CD4-positive, alpha-beta T cell treated with Interleukin-2 at 100 ng/mL for 4 hours (primary cell): Measurements from ENCODE around the gene CATSPERZ.
"Not testable (repeated sequence)": the region's sequence is repeated elsewhere in the genome, so short reads cannot be mapped to it uniquely, and the experiment has no call there.

Experiments used
- DNase-seq: peaks from one replicate; pipeline ENCODE4 v3.0.0-alpha.2; 2020; ENCODE audit warnings: low spot score

CATSPERZ gene

DNA sequence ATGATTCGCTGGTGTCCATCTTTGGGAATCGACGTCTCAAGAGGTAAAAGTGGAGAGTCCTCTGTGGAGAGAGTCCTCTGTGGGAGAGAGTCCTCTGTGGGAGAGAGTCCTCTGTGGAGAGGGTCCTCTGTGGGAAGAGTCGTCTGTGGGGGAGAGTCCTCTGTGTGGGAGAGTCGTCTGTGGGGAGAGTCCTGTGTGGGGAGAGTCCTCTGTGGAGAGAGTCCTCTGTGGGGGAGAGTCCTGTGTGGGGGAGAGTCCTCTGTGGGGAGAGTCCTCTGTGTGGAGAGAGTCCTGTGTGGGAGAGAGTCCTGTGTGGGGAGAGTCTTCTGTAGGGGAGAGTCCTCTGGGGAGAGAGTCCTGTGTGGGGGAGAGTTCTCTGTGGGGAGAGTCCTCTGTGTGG is 20.9 kb downstream of the CATSPERZ start:
- no peak for DNase-seq

DNA sequence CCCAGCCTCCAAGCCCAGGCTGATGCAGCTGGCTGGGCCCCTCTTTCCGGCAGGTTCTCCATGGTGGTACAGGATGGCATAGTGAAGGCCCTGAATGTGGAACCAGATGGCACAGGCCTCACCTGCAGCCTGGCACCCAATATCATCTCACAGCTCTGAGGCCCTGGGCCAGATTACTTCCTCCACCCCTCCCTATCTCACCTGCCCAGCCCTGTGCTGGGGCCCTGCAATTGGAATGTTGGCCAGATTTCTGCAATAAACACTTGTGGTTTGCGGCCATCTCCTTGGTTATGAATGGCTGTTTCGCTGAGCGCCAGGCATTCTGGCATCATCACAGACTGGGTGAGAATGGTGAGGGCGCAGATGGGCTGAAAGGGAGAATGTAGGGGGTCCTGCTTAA is 21.4 kb downstream of the CATSPERZ start:
- DNase-seq, result no peak

DNA sequence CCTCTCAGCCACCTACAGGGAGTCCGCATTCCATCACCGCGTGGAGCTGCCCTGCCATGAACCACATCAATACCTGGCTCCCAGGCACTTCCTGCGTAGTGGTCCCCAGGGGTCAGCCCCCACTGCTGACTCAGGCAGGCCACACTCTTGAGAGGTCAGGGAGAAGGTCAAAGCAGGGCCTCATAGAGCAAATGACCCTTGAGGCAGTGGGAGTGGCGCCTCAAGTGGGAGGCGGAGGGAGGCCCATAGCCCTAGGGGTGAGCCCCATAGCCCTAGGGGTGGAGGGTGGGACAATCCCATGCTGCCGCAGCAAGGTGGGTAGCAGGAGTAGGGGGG is 22.7 kb downstream of the CATSPERZ start:
- DNase-seq, result no peak

DNA sequence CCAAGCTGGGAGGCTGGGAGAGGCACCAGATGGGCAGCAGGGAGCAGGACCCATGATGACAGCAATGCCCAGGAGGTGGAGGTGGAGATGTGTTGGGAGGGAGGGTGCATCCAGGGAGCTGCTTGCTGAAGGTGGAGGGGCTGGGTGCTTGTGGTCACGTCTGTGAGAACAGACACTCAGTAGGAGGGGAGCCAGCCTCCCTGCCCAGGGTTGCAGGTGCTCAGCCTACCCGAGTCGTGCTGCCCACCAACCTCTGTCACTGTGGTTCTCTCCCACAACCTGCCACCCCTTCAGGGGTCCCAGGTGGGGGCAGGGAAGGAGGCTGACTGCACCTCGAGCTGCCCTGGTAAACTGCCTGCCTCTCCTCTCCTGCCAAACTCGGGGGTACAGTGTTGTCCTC is 23.2 kb downstream of the CATSPERZ start:
- DNase-seq, result no peak

DNA sequence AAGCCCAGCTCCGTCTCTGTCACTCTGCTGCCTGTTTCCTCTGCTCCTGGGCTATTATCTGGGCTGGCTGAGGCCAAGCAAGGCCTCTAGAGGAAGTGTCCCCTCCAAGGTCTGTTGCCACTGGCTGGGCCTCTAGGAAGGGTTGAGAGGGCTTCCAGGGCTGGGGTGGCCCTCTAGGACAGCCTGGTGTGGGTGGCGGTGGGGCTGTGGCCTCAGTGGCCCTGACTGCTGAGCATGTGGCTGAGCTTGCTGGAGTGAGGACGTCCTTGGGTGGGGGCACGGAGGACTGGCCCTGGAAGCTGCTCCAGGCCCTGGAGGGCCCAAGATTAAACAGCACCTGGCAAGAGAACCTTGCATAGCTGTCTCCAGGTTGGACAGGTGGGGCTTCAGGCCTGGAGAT is 23.8 kb downstream of the CATSPERZ start:
- DNase-seq, result not testable (repeated sequence)

DNA sequence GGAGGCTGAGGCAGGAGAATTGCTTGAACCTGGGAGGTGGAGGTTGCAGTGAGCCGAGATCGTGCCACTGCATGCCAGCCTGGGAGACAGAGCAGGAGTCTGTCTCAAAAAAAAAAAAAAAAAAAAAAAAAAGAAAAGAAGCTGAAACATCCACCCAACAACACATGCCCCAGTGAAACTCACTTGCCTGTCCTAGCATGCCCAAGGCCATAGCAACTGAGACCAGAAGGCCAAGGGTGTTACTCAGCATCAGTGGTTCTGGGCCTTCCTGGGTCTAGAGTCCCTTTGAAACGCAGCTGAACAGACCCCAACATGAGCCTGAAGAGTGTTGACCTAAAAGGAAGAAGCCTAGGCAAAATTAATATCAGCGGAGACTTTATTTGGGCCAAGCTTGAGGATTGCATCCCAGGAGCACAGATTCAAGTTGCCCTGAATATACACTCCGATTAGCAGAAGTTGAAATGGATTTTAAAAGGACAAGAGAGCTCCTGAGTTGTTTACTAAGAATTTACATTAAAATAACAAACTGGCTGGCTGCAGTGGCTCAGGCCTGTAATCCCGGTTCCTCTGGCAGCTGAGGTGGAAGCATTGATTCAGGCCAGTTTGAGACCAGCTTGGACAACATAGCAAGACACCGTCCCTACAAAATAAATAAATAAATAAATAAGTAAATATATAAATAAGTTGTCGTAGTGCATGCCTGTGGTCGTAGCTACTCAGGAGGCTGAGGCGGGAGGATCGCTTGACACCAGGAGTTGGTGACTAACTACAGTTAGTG is 24.7 kb downstream of the CATSPERZ start:
- no peak for DNase-seq

DNA sequence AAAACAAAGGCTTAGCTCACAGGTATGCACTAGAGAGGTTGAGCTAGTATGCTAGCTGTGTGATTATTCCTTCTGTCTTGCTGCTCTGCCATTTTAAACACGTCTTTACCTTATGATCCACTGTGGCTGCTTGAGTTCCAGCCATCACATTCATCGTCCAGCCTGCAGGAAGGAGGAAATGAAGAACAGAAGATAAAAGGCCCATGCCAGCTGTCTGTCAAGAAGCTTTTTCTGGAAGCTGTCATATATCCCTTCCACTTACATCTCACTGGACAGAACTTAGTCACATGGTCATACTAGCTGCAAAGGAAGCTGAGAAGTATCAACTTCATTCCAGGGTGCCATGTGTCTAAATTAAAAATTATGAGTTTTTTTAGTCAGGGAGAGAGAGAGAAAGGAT is 27.2 kb downstream of the CATSPERZ start:
- DNase-seq, result no peak

DNA sequence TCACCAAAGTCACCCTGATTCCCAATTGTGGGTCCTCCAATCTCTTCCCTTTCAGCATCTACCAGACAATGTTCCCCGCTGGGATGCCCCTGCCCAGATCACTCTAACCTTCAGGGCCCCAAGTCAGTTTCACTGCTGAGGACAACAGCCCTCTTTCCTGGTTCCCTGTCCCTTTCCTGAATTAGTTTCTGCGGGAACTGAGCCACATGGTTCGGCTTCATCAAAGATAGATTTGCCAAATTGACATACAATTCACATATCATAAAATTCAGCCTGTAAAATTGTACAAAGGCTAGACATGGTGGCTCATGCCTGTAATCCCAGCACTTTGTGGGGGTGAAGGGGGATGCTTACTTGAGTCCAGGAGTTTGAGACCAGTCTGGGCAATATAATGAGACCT is 27.8 kb downstream of the CATSPERZ start:
- no peak for DNase-seq

DNA sequence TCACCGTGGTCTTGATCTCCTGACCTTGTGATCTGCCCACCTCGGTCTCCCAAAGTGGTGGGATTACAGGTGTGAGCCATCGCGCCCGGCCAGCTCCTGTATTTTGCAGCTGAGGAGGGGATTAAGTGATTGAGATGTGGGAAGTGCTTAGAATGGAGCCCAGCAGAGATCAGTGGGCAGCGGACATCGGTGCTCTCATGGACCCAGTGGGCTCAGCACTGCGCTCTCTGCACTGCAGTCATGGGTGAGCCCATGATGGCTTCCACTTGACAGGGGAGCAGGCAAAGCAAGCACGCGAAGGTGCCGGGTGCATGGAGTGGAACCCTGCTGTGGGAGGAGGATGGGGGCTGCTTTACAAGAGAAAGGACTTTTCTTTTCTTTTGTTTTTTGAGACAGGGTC is 30.7 kb downstream of the CATSPERZ start:
- DNase-seq, result no peak

DNA sequence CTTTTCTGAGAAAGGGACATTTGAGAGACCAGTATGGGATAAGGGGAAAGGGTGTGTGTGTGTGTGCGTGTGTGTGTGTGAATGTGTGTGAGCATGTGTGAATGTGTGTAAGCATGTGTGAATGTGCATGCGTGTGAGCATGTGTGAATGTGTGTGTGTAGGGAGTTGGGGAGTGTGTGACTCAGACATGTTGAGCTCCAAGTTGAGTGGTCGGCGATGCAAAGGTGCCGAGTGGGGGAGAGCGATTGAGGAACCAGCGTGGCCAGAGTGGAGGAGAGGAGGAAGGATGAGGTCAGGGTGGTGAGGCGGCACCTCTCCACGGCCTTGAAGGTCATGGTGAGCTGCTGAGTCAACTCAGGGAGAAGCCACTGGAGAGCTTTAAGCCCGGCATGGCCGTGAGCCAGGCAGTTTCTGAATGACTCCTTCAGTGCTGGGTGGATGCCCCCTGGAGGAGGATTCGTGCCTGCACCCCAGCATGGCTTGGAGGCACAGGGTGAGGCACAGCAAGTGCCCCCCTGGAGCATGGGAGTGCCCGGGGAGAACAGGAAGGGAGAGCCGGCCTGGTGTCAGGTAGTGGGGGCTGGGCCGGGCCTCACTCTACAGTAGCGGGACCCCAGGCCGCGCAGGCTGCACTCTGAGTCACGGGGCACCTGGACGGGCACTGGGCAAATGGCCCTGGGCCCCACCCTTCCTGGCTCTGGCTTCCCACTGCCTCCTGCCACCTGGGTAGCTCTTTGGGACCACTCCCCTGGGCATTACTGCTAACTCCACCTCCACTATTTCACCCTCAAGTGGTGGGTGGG is 31.6 kb downstream of the CATSPERZ start:
- DNase-seq, result peak; percentile 81

DNA sequence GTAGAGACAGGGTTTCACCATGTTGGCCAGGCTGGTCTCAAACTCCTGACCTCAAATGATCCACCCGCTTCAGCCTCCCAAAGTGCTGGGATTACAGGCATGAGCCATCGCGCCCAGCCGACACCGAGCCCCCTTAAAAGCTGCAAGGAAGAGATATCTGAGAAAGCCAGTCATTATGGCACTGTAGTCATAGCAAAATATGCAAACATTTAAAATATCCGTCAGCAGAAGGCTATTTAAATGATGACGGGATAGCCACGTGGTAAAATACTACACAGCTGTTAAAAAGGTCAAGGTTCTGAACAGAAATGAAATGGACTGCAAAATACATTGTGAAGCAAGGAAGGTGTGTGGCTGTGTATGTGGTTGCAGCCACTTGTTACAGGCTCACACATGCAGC is 33.4 kb downstream of the CATSPERZ start:
- DNase-seq, result no peak

DNA sequence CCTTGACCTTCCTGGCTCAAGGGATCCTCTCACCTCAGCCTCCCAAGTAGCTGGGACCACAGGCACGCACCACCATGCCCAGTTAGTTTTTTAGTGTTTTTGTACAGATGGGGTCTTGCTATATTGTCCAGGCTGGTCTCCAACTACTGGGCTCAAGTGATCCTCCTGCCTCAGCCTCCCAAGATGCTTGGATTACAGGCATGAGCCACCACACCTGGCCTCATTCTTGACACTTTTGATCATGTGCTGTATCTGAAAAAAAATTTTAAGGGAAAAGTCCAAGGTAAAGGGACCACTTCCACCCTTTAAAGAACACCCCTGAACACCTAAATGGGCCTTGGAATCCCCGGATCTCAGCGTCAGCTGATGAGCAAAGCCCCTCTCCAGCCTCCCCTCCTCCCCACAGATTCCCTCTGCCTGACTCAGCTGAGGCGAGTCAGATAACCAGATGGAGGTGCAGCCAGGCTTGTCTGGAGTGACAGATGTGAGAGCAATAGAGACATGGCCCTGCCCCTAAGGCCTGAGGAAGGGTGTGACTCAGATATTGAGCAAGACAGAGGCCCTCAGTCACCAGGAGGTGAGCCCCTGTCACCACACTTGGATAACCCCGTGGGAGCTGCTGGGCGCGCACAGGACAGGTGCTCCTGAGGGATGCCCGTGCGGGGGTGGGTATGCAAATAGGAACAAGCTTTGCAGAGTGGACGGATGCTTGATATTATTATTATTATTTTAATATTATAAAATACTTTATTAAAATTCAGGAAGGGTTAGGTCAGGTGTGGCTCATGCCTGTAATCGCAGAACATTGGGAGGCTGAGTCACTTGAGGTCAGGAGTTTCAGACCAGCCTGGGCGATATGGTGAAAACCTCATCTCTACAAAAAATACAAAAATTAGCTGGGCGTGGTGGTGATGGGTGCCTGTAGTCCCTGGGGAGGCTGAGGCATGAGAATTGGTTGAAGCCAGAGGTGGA is 34.9 kb downstream of the CATSPERZ start:
- DNase-seq, result peak; percentile 12

DNA sequence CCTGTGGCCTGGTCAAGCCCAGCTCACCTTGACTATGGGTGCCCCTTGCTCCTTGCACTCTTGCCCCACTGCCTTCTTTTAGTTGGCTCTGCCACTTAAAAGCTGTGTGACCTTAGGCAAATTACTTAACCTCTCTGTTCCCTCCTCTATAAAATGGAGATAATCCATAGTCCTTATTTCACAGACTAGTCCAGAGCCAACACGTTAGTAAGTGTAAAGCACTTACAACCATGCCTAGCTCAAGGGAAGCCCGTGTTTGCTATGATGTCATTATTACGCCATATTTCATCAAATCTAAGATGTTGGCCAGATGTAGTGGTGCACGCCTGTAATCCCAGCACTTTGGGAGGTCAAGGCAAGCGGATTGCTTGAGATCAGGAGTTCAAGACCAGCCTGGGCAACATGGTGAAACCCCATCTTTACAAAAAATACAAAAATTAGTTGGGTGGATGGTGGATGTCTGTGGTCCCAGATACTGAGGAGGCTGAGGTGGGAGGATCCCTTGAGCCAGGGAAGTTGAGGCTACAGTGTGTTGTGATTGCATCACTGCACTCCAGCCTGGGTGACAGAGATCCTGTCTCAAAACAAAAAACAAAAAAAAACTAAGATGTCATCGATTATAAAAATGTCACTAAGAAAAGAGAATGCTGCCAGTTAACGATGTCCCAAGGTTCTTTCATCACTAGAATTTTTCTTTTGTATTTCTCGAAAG is 37.5 kb downstream of the CATSPERZ start:
- DNase-seq, result no peak

DNA sequence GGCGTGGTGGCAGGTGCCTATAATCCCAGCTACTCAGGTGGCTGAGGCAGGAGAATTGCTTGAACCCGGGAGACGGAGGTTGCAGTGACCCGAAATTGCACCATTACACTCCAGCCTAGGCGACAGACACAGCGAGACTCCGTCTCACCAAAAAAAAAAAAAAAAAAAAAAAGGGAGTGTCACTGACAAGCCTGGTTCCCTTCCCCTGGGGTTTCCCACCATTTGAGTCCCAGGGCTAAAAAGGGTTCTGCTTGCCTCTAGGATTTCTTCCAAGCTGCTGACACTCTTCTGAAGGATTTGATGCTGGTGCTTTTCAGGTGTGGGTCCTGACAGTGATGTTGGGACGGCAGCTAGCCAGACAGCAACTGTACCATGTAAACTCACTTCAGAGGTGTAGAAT is 38.6 kb downstream of the CATSPERZ start:
- DNase-seq, result no peak

DNA sequence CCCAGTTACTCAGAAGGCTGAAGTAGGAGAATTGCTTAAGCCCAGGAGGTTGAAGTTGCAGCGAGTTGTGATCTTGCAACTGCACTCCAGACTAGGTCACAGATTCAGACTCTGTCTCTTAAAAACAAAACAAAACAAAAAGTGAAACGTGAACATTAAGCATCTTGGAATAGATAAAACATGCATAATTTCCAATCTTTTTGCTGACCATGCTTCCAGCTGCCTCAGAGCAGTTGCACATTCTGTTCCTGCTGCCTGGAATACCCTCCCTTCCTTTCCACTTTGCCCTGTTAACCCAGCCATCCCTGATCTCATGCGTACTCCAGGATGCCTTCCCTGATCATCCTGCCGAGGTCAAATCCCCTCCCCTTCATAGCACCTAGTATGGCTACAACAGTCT is 39.1 kb downstream of the CATSPERZ start:
- no peak for DNase-seq

DNA sequence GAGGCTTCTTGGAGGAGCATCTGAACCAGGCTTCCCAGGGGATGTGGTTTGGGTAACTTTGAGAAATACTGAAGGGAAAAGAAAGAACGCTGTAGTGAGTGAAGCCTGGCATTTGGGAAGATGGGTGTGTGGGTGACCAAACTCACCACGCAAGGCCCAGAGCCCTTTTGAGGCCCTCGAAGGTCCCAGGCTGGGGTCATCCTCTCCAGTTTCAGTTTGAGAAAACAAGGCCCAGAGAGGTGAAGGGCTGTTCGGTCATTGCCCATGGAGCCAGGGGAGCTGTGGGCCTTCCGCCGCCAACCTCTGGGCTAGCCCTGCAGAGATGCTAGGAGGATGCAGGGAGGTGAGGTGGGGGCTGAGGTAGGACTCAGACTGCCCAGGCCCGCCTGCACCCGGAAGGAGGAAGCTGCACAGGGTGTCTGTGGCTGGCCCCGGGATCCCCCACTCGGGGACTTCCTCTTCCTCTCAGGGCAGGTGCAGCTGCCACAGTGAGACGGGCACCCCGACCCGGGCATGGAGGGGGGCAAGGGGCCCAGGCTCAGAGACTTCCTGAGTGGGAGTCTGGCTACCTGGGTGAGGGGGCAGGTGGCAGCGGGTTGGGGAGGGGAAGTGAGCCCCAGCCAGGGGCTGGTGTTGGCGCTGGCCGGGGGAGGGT is 39.7 kb downstream of the CATSPERZ start, which contains the start of gene CCDC88B:
CCDC88B (plus strand) TSS at position 451 of the 655 bp plus-strand sequence; CDS start at position 514, 63 bp downstream.
- DNase-seq, result peak; percentile 88

DNA sequence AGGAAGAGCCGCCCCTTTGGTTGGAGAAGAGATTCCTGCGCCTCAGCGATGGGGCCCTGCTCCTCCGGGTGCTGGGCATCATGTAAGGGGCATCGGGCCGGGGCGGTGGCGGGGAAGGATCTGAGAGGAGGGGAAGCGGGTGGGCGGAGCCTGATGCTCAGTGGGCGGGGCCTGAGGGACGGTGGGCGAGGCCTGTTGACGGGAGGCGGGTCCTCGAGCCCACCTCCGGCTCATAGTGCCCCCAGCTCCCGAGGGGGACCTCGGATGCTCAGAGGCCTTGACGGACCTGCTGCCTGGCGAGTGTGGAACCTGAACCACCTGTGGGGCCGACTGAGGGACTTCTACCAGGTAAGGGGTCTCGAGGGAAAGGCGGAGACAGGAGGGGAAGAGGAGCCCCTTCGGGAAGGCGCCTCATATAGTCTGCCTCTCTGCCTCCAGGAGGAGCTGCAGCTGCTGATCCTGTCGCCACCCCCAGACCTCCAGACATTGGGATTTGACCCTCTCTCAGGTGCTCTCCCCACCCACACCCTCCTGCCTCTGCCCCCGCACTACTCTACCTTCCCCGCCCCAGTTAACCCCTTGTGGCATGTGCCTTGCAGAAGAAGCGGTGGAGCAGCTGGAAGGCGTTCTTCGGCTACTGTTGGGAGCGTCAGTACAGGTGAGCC is 40.6 kb downstream of the CATSPERZ start:
- peak; percentile 69 for DNase-seq

DNA sequence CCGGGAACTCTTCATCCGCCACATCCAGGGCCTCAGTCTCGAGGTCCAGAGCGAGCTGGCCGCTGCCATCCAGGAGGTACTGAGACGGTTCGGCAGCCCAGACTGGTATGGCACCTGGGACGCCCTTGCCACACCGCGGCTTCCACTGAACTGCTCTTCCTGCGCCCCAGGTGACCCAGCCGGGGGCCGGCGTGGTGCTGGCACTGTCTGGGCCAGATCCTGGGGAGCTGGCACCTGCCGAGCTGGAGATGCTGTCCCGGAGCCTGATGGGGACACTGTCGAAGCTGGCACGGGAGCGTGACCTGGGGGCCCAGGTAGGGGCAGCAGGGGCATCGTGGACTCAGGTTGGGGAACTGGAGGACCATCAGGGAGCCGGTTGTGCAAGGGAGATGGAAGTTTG is 41.3 kb downstream of the CATSPERZ start:
- DNase-seq, result no peak

DNA sequence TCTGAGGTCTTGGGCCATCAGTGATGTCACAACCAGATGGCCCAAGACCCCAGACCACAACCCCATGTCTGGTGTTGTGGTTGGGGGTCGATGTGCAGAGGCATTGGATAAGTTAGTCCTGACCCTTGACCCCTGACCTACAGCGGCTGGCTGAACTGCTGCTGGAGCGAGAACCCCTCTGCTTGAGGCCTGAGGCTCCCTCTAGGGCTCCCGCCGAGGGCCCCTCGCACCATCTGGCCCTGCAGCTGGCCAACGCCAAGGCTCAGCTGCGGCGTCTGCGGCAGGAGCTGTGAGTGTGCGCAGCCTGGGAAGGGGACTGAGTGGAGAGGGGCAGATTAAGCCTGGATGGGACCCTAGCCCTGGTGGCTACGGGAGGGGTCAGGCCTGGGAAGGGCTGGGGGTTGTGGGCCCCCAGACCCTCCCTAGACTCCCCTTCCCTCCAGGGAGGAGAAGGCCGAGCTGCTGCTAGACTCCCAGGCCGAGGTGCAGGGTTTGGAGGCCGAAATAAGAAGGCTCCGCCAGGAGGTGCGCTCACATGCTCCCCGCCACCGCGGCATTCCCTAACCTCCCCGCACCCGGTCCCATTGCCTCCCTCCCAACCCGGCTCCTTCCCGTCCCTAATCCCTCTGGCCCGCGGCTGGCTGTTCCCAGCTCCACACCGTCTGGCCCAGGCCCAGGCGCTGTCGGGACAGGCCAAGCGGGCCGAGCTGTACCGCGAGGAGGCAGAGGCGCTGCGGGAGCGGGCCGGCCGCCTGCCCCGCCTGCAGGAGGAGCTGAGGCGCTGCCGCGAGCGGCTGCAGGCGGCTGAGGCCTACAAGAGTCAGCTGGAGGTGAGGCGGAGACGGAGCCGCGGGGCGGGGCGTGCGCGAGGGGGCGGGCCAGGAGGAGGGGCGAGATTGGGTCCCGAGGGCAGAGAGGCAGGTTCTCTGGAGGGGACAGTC is 42.0 kb downstream of the CATSPERZ start:
- DNase-seq, result peak; percentile 90
